ENCODE measurements around the gene ZMYND8. TPM values are rescaled to one million over a fixed set of nuclear protein-coding genes. Genes with fewer than 3 reads are reported as not detected.
A peak's percentile ranks its signal among the peaks of the same experiment; 100 is the strongest.
"Not testable (repeated sequence)": the region's sequence is repeated elsewhere in the genome, so short reads cannot be mapped to it uniquely, and the experiment has no call there.

Gene ZMYND8
- total RNA-seq, 1 experiment from 2014 or later, result 44.1 TPM

DNA sequence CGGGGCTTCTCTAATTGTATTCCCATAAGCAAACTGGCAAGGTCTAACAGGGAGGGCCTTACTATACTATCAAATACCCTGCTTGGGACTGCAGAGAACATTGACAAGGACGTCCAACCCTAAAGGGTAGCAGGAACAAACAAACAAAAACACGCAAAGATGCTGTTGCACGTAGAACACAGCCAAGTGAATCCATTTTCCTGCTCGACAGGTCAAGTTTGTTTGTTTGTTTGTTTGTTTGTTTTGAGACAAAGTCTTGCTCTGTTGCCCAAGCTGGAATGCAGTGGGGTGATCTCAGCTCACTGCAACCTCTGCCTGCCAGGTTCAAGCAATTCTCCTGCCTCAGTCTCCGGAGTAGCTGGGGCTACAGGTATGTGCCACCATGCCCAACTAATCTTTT lies 91.3 kb downstream of the ZMYND8 start:
- Histone ChIP-seq H4K20me1 (ENCODE audit: insufficient read depth, low read depth, low read length) (no peaks in the 10 kb centered on the region), H3K4me1 (ENCODE audit: low read length) (peaks cover 84% of the 10 kb centered on the region), H3K4me2 (ENCODE audit: low read depth, low read length, poor library complexity, severe bottlenecking) (no peak overlapping the region), H3K79me2 (ENCODE audit: low read length) (peaks cover 63% of the 10 kb centered on the region), H2AFZ (ENCODE audit: low read length) (no peak overlapping the region), H3K27me3 (ENCODE audit: low read length) (no peaks in the 10 kb centered on the region), H3K9me3 (ENCODE audit: low read length) (no peaks in the 10 kb centered on the region), H3K9ac (ENCODE audit: low read length) (no peak overlapping the region), H3K4me3 (ENCODE audit: low read length) (no peak overlapping the region), H3K36me3 (ENCODE audit: insufficient read depth, low read length) (peaks cover 33% of the 10 kb centered on the region), H3K27ac (ENCODE audit: low read length) (peak overlapping the region; percentile 97), H3K9me2 (replicated peaks; ENCODE audit: insufficient read depth, low read length) (no peaks in the 10 kb centered on the region)
- DNase-seq, result no peak

DNA sequence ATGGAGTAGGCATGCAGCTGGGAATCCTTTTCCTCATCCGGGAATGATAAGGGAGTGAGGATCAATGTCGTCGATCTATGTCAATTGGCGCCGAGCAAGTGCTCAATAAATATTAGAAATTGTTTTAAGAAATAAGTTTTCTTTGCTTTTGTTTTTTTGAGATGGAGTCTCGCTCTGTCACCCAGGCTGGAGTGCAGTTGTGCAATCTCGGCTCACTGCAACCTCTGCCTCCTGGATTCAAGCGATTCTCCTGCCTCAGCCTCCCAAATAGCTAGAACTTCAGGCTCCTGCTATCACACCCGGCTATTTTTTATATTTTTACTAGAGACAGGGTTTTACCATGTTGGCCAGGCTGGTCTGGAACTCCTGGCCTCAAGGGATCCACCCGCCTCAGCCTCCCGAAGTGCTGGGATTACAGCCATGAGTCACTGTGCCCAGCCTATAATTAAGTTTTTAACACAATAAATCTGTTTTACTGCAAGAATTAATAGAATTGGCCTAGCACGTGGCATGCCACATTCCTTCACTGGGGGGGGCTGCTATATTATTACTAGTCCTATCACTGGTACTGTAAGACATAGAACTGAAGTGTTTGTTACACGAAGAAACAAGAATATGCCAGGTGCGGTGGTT lies 92.2 kb downstream of the ZMYND8 start:
- H3K9me3 ChIP-seq (ENCODE audit: low read length); DNase-seq; H4K20me1 ChIP-seq (ENCODE audit: insufficient read depth, low read depth, low read length); H3K9me2 ChIP-seq (replicated peaks; ENCODE audit: insufficient read depth, low read length); H2AFZ ChIP-seq (ENCODE audit: low read length); H3K27me3 ChIP-seq (ENCODE audit: low read length): not testable (repeated sequence)
- Histone ChIP-seq H3K36me3 (ENCODE audit: insufficient read depth, low read length) (peaks cover 33% of the 10 kb centered on the region), H3K9ac (ENCODE audit: low read length) (peak overlapping the region; percentile 67), H3K27ac (ENCODE audit: low read length) (peak overlapping the region; percentile 97), H3K79me2 (ENCODE audit: low read length) (peaks cover 64% of the 10 kb centered on the region), H3K4me3 (ENCODE audit: low read length) (peak overlapping the region; percentile 45), H3K4me2 (ENCODE audit: low read depth, low read length, poor library complexity, severe bottlenecking) (peak overlapping the region; percentile 68), H3K4me1 (ENCODE audit: low read length) (peaks cover 80% of the 10 kb centered on the region)

DNA sequence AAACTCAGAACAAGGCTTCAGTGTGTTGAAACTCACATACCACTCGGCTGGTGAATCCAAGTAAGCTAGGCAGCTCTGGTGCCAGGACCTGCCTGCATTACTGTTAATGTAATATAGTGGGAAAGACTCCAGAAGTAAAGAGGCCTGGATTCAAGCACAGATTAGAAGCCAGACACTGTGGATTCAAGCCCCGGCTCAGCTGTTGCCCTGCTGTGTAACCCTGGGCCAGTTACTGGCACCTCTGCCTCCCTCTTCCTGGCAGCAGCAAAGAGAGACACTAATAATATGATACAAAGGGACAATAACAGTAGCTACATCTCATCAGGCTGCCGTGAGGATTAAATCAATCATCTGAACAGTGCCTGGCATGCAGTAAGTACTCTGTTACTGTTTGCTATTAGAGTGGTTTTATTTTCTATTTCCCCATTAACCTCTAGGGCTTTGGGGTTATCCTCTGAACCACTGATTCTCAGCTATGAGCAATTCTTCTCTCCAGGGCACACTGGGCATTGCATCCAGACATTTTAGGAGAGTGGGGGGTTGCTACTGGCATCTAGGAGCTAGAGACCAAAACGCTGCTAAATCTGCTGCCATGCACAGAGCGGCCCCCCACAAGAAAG lies 92.9 kb downstream of the ZMYND8 start:
- Histone ChIP-seq H3K36me3 (ENCODE audit: insufficient read depth, low read length) (peaks cover 39% of the 10 kb centered on the region), H3K9ac (ENCODE audit: low read length) (peak overlapping the region; percentile 67), H3K27ac (ENCODE audit: low read length) (peak overlapping the region; percentile 97), H3K9me2 (replicated peaks; ENCODE audit: insufficient read depth, low read length) (no peaks in the 10 kb centered on the region), H3K4me1 (ENCODE audit: low read length) (peaks cover 75% of the 10 kb centered on the region), H3K9me3 (ENCODE audit: low read length) (no peaks in the 10 kb centered on the region), H3K79me2 (ENCODE audit: low read length) (peaks cover 65% of the 10 kb centered on the region), H4K20me1 (ENCODE audit: insufficient read depth, low read depth, low read length) (no peaks in the 10 kb centered on the region), H2AFZ (ENCODE audit: low read length) (no peak overlapping the region), H3K27me3 (ENCODE audit: low read length) (no peaks in the 10 kb centered on the region), H3K4me3 (ENCODE audit: low read length) (peak overlapping the region; percentile 45), H3K4me2 (ENCODE audit: low read depth, low read length, poor library complexity, severe bottlenecking) (peak overlapping the region; percentile 68)
- peak; percentile 65 for DNase-seq

DNA sequence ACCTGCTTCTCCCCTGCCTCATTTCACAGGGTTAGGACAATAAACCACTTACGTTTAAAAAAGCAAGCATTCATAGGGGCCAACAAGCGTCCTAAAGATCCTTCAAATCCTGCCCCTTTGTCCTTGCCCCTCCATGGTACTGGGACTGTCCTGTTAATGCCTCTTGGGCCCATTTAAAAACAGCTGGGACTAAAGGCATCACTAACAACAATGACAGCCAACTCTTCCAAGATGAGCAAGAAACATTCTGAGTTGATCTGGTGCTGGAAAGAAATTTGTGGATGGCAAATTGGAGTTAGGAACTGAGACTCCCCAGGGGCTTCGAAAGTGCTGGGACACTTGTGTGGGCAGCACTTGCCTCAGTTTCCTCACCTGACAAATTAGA lies 93.4 kb downstream of the ZMYND8 start:
- Histone ChIP-seq H4K20me1 (ENCODE audit: insufficient read depth, low read depth, low read length) (no peaks in the 10 kb centered on the region), H3K79me2 (ENCODE audit: low read length) (peaks cover 68% of the 10 kb centered on the region), H2AFZ (ENCODE audit: low read length) (no peak overlapping the region), H3K4me1 (ENCODE audit: low read length) (peaks cover 74% of the 10 kb centered on the region), H3K4me2 (ENCODE audit: low read depth, low read length, poor library complexity, severe bottlenecking) (peak overlapping the region; percentile 68), H3K27me3 (ENCODE audit: low read length) (no peaks in the 10 kb centered on the region), H3K9me3 (ENCODE audit: low read length) (no peaks in the 10 kb centered on the region), H3K27ac (ENCODE audit: low read length) (peak overlapping the region; percentile 97), H3K9me2 (replicated peaks; ENCODE audit: insufficient read depth, low read length) (no peaks in the 10 kb centered on the region), H3K36me3 (ENCODE audit: insufficient read depth, low read length) (peaks cover 41% of the 10 kb centered on the region), H3K9ac (ENCODE audit: low read length) (peak overlapping the region; percentile 67), H3K4me3 (ENCODE audit: low read length) (peak overlapping the region; percentile 45)
- no peak for DNase-seq

DNA sequence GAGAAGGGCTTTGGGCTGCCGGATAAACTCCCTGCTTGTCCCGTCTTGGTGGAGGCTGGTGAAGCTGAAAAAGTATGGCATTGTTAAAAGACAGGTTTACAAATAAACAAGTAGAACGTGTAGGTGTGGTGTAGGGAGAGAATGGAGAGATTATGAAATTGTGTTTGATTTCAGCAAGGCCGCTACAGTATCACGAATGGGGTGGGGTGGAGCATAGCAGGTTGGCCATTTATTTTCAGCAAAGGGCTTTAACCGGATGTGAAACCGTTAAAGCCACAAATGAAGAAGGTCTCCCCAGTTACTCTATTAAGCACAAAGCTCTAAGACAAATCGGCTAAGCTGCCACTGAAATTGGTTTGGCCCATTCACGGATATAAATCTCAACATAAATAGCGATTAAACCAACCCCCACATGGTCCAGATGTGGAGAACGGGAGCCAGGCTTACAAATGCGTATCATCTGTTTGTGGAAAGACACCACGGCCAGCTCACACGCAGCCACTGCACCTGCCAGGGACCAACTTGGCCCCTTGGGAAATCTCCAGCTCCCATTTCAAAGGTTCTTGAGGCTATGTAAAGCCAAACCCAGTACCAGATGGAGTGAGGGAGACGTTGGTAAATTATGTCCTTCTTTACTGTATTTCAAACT lies 94.0 kb downstream of the ZMYND8 start:
- Histone ChIP-seq H3K27ac (ENCODE audit: low read length) (peak overlapping the region; percentile 97), H3K4me3 (ENCODE audit: low read length) (peak overlapping the region; percentile 58), H3K9me3 (ENCODE audit: low read length) (no peaks in the 10 kb centered on the region), H3K4me2 (ENCODE audit: low read depth, low read length, poor library complexity, severe bottlenecking) (peak overlapping the region; percentile 68), H3K4me1 (ENCODE audit: low read length) (peaks cover 68% of the 10 kb centered on the region), H3K27me3 (ENCODE audit: low read length) (no peaks in the 10 kb centered on the region), H3K9me2 (replicated peaks; ENCODE audit: insufficient read depth, low read length) (no peaks in the 10 kb centered on the region), H2AFZ (ENCODE audit: low read length) (no peak overlapping the region), H3K79me2 (ENCODE audit: low read length) (peaks cover 69% of the 10 kb centered on the region), H3K9ac (ENCODE audit: low read length) (peak overlapping the region; percentile 67), H4K20me1 (ENCODE audit: insufficient read depth, low read depth, low read length) (no peaks in the 10 kb centered on the region), H3K36me3 (ENCODE audit: insufficient read depth, low read length) (peaks cover 41% of the 10 kb centered on the region)
- DNase-seq, result peak; percentile 92

DNA sequence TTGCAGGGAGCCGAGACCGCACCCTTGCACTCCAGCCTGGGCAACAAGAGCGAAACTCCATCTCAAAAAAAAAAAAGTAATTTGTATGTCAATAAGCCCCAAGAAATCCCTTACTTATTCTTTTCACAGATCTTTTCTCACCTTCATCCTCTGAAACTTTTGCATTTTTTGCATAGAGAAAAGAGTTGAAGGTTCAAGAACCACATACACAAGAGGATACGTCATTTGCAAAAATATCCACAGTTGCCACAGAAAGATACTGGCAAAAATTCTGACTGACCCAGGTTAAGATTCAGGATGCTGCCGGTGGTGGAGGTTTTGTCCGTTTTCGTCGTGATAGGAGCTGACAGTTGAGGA lies 94.5 kb downstream of the ZMYND8 start:
- peak; percentile 64 for DNase-seq
- H2AFZ ChIP-seq (ENCODE audit: low read length), result no peak overlapping the region
- peak overlapping the region; percentile 58 for H3K4me3 ChIP-seq (ENCODE audit: low read length)
- H3K27me3 ChIP-seq (ENCODE audit: low read length), result no peaks in the 10 kb centered on the region
- H4K20me1 ChIP-seq (ENCODE audit: insufficient read depth, low read depth, low read length), result no peaks in the 10 kb centered on the region
- peak overlapping the region; percentile 97 for H3K27ac ChIP-seq (ENCODE audit: low read length)
- peaks cover 69% of the 10 kb centered on the region for H3K79me2 ChIP-seq (ENCODE audit: low read length)
- H3K9ac ChIP-seq (ENCODE audit: low read length), result peak overlapping the region; percentile 67
- no peaks in the 10 kb centered on the region for H3K9me3 ChIP-seq (ENCODE audit: low read length)
- peak overlapping the region; percentile 68 for H3K4me2 ChIP-seq (ENCODE audit: low read depth, low read length, poor library complexity, severe bottlenecking)
- H3K9me2 ChIP-seq (replicated peaks; ENCODE audit: insufficient read depth, low read length), result no peaks in the 10 kb centered on the region
- peaks cover 44% of the 10 kb centered on the region for H3K36me3 ChIP-seq (ENCODE audit: insufficient read depth, low read length)
- peaks cover 63% of the 10 kb centered on the region for H3K4me1 ChIP-seq (ENCODE audit: low read length)

DNA sequence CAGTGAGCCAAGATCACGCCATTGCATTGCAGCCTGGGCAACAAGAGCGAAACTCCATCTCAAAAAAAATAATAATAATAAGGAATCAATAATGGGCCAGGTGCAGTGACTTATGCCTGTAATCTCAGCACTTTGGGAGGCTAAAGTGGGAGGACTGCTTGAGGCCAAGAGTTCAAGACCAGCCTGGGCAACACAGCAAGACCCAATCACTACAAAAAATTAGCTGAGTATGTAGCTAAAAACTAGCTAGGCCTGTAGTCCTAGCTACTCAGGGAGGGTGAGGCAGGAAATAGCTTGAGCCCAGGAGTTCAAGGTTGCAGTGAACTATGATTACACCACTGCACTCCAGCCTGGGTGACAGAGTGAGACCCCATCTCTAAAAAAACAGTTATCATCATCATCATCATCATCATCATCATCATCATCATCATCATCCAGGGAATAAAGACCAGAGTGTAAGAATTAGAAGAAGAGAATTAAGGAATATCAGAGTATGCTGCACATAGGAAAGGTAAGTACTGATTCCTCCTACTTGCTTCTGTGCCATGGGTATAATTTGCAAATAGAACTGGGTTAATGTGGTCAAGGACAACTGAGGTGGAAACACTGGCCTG lies 95.2 kb downstream of the ZMYND8 start:
- Histone ChIP-seq H3K4me1 (ENCODE audit: low read length) (peaks cover 56% of the 10 kb centered on the region), H3K4me3 (ENCODE audit: low read length) (peak overlapping the region; percentile 58; the same call in 1 of the 2 replicates), H3K27ac (ENCODE audit: low read length) (peak overlapping the region; percentile 97), H3K4me2 (ENCODE audit: low read depth, low read length, poor library complexity, severe bottlenecking) (peak overlapping the region; percentile 68), H3K36me3 (ENCODE audit: insufficient read depth, low read length) (peaks cover 46% of the 10 kb centered on the region), H3K79me2 (ENCODE audit: low read length) (peaks cover 68% of the 10 kb centered on the region), H3K9ac (ENCODE audit: low read length) (peak overlapping the region; percentile 67; the same call in 1 of the 2 replicates)
- H3K9me2 ChIP-seq (replicated peaks; ENCODE audit: insufficient read depth, low read length); H3K9me3 ChIP-seq (ENCODE audit: low read length); H3K27me3 ChIP-seq (ENCODE audit: low read length); DNase-seq; H2AFZ ChIP-seq (ENCODE audit: low read length); H4K20me1 ChIP-seq (ENCODE audit: insufficient read depth, low read depth, low read length): not testable (repeated sequence)

DNA sequence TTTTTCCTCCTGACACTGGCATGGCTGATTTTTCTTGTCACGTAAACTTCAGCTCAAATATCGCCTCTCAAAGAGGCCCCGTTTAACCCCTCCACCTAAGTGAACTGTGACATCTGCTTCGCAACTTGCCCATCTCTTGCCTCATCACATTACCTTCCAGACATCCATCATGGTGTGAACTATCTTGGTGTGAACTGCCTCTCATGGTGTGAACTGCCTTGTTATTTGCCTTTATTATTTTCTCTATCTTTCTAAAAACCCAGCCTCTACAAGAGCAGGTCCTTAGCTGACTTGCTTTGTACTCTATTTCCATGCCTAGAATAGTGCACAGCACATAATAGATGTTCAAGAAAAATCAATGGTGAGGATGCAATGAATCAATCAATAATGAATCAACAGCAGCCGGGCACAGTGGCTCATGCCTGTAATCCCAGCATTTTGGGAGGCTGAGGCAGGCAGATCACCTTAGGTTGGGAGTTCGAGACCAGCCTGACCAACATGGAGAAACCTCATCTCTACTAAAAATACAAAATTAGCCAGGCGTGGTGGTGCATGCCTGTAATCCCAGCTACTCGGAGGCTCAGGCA lies 95.9 kb downstream of the ZMYND8 start:
- H4K20me1 ChIP-seq (ENCODE audit: insufficient read depth, low read depth, low read length); DNase-seq; H3K9me2 ChIP-seq (replicated peaks; ENCODE audit: insufficient read depth, low read length); H2AFZ ChIP-seq (ENCODE audit: low read length); H3K4me2 ChIP-seq (ENCODE audit: low read depth, low read length, poor library complexity, severe bottlenecking); H3K27me3 ChIP-seq (ENCODE audit: low read length); H3K9ac ChIP-seq (ENCODE audit: low read length); H3K4me3 ChIP-seq (ENCODE audit: low read length); H3K9me3 ChIP-seq (ENCODE audit: low read length): not testable (repeated sequence)
- peaks cover 50% of the 10 kb centered on the region for H3K4me1 ChIP-seq (ENCODE audit: low read length)
- H3K36me3 ChIP-seq (ENCODE audit: insufficient read depth, low read length), result peaks cover 42% of the 10 kb centered on the region
- H3K79me2 ChIP-seq (ENCODE audit: low read length), result peaks cover 65% of the 10 kb centered on the region
- H3K27ac ChIP-seq (ENCODE audit: low read length), result peak overlapping the region; percentile 97
